Activated CD8-positive, alpha-beta memory T cell treated with anti-CD3 and anti-CD28 coated beads, Interleukin-2, amount 10 ng/mL, durations not matched to agents 7 days and 5 days (primary cell): Measurements from ENCODE around the gene HDAC9. TPM values are rescaled to one million over a fixed set of nuclear protein-coding genes. Genes with fewer than 3 reads are reported as not detected.
"Not testable (repeated sequence)": the region's sequence is repeated elsewhere in the genome, so short reads cannot be mapped to it uniquely, and the experiment has no call there.

Experiments
- ATAC-seq: fragments of 150-1000 bp; cut with Tn5 transposase; one replicate; pipeline ENCODE4 v1.10.0; 2021; ENCODE audit warnings: moderate library complexity
- CTCF ChIA-PET: fragments of 350-600 bp; sonication (Branson Sonifier 250); formaldehyde crosslinking; loops from one replicate; lab custom pipeline; 2021; ENCODE audit warnings: antibody characterized with exemption; lab: Charles Lee
- DNase-seq: peaks from one replicate; pipeline ENCODE4 v3.0.0-alpha.2; 2020
- H3K27ac Mint-ChIP-seq: one replicate; pipeline ENCODE4 v1.8.0; 2021; ENCODE audit warnings: mild to moderate bottlenecking, mixed read lengths
- H3K27me3 Mint-ChIP-seq: one replicate; pipeline ENCODE4 v1.8.0; 2021; ENCODE audit warnings: mixed read lengths
- H3K36me3 Mint-ChIP-seq: one replicate; pipeline ENCODE4 v1.8.0; 2021; ENCODE audit warnings: mild to moderate bottlenecking, mixed read lengths
- H3K4me1 Mint-ChIP-seq: one replicate; pipeline ENCODE4 v1.8.0; 2021; ENCODE audit warnings: mixed read lengths
- H3K4me3 Mint-ChIP-seq: one replicate; pipeline ENCODE4 v1.8.0; 2021; ENCODE audit warnings: mild to moderate bottlenecking, moderate library complexity, mixed read lengths
- H3K9me3 Mint-ChIP-seq: one replicate; pipeline ENCODE4 v1.8.0; 2022; ENCODE audit warnings: low read depth, mixed read lengths
- total RNA-seq, 2 experiments: library from RNA; stranded (reverse); gene quantifications; one replicate each; pipeline ENCODE4 v1.2.3, GENCODE V29; 2021

The HDAC9 gene
- total RNA-seq, 2 experiments from 2014 or later: 0.91 to 2.9 TPM

DNA sequence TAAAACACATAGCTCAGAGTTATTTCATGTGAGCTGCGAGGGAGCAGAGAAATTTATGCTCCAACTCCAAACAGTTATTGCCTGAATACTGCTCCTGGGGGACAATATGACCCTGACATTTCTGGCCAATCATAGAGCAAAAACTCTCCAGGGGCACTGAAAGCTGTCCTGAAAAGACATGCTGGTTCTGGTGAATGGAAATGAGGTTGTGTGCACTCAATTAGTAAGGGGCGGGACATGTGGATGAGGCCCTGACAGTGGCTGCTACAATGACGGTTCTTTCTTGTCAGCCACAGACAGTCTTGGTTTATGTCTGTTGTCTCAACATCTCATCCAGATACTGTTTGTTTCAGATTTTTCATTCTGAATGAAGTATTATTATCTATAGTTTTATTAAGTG, 470.1 kb downstream of the HDAC9 start:
- Mint-ChIP-seq H3K27me3 (no peaks in the 10 kb centered on the region), H3K4me3 (no peak overlapping the region), H3K27ac (no peak overlapping the region), H3K4me1 (no peaks in the 10 kb centered on the region), H3K9me3 (peaks cover 10% of the 10 kb centered on the region), H3K36me3 (no peaks in the 10 kb centered on the region)
- CTCF ChIA-PET: no interaction called here
- no peak for ATAC-seq
- no peak for DNase-seq

DNA sequence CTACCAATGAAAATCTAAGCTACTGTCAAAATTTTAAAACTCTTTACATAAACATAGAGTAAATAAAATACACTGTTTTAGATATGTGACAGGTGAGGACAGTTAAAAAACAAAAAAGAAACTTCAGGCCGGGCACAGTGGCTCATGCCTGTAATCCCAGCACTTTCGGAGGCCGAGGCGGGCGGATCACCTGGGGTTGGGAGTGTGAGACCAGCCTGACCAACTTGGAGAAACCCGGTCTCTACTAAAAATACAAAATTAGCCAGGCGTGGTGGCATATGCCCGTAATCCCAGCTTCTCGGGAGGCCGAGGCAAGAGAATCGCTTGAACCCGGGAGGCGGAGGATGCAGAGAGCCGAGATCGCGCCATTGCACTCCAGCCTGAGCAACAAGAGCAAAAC, 472.2 kb downstream of the HDAC9 start:
- H3K4me1 Mint-ChIP-seq, H3K9me3 Mint-ChIP-seq, H3K27me3 Mint-ChIP-seq, H3K27ac Mint-ChIP-seq, ATAC-seq, CTCF ChIA-PET, DNase-seq, H3K36me3 Mint-ChIP-seq, H3K4me3 Mint-ChIP-seq: not testable (repeated sequence)

DNA sequence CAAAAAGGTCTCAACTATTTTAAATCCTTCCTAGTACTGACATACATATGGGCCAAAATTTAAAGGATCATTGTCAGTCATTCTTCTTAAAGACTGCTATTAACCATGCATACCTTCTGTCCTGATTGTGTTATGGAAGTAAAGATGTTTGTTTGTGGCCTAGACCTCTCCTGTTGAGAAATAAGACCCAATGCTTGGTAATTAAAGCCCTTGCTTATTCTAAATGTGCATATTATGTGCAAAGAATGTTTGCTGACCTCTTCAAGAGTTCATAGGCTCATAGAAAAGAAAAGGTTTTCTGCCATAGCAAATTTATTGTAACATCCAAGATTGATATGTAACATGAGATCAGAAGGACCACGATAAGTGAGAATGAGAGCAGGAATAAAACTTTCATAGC, 476.3 kb downstream of the HDAC9 start:
- ATAC-seq: no peak
- Mint-ChIP-seq H3K4me1 (no peaks in the 10 kb centered on the region), H3K36me3 (no peaks in the 10 kb centered on the region), H3K9me3 (peaks cover 6% of the 10 kb centered on the region), H3K27me3 (no peaks in the 10 kb centered on the region), H3K27ac (no peak overlapping the region), H3K4me3 (no peak overlapping the region)
- CTCF ChIA-PET: no interaction called here
- DNase-seq: no peak

DNA sequence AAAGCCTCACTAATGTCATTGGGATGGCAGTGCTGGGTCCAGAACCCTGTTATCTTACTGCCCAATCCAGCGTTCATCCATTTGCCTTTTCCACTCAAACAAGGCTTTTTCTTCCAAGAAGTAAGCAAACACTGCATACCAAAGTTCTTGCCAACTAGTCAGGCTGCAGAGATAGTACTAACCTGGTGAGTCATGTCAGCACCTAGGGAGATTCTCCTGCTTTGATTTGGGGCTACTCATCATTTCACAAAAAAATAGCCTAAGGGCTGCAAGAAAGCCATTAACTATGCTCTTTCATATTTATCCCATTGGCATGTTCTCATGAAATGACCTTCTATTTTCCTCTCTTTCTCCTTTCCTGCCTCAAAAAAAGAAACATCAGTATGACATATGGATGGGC, 479.3 kb downstream of the HDAC9 start:
- Mint-ChIP-seq H3K27ac (no peak overlapping the region), H3K36me3 (no peaks in the 10 kb centered on the region), H3K4me1 (no peaks in the 10 kb centered on the region), H3K4me3 (no peak overlapping the region), H3K9me3 (peaks cover 2% of the 10 kb centered on the region), H3K27me3 (no peaks in the 10 kb centered on the region)
- CTCF ChIA-PET: no interaction called here
- ATAC-seq (no peak), DNase-seq (no peak)

DNA sequence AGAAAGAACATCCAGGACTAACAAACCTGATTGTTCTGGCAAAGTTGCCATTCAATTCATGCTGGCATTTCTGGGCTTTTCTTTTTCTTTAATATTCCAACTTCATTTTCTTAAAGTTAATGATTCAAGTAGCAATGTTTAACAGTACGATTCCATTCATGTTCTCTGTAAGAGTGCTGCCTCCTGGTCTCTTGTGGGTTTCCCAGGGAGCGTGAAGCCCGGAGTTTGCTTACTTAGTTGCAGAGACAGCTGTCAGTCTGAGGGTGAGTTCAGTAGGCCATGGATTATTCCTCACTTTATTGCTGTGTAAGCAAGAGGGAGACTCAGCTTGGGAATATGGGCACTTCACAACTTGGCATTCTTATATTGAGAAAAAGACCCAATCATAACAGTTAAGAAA, 479.7 kb downstream of the HDAC9 start:
- no peaks in the 10 kb centered on the region for H3K4me1 Mint-ChIP-seq
- DNase-seq (no peak), ATAC-seq (no peak)
- CTCF ChIA-PET: no interaction called here
- no peaks in the 10 kb centered on the region for H3K36me3 Mint-ChIP-seq
- no peak overlapping the region for H3K27ac Mint-ChIP-seq
- no peaks in the 10 kb centered on the region for H3K27me3 Mint-ChIP-seq
- H3K9me3 Mint-ChIP-seq: peaks cover 2% of the 10 kb centered on the region
- no peak overlapping the region for H3K4me3 Mint-ChIP-seq

DNA sequence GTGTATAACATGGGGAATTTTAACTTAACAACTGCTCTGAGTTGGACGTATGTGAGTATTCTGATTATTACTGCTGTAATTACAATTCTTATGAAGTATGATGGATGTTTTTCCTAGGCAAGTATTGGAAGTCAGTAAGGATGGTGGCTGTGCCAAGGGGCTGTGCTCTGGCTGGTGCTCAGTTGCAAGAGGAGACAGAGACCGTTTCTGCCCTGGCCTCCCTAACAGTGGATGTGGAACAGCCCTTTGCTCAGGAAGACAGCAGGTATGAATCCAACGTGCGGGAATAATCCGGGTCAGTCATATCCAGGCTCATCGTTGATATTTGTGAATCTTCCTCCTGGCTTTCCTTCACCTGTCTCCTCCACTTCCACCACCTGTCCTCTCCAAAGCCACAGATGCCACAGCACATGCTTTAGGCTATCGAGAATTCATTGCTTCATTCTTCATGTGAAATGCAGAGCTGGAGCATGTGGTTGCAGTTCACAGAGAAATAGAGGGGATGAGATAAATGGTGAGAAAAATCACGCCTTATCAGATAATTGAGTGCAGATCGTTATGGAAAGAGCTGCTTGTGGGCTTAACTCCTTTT, 480.2 kb downstream of the HDAC9 start:
- H3K27me3 Mint-ChIP-seq: no peaks in the 10 kb centered on the region
- no peaks in the 10 kb centered on the region for H3K4me1 Mint-ChIP-seq
- peaks cover 2% of the 10 kb centered on the region for H3K9me3 Mint-ChIP-seq
- H3K27ac Mint-ChIP-seq: no peak overlapping the region
- ATAC-seq (no peak), DNase-seq (no peak)
- H3K4me3 Mint-ChIP-seq: no peak overlapping the region
- no peaks in the 10 kb centered on the region for H3K36me3 Mint-ChIP-seq
- CTCF ChIA-PET: no interaction called here

DNA sequence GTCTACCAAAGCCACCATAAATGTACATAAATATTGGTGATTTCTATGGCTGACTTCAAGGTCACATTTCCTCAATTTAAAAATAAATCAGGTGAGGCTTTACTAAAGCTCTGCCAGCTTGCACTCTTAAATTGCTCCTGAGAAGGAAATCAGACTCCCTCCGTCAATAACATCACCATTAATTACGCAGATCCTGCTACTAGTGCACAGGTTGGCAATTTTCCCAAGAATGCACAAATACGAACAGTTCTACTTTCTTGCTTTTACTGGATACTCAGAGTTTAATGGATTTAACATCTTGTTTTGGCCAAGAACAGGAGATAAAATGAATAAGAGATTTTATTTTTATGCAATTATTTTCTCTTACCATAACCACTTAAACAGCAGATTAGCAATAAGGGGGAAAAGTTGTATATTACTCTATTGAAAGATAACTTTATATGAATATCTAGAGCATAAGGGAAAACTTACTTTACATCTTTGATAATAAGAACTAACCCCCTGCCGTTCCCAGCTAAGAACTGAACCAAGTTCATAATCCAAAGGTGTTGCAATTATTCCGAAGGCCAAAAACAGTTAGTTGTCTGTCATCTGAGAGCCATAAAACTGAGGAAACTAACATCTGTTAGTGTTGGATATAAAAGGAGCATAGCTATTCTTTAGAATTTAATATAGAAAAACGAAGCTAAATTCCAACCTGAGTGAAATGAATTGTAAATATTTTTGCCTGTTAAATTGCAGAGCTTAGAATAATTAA, 481.3 kb downstream of the HDAC9 start:
- no peaks in the 10 kb centered on the region for H3K36me3 Mint-ChIP-seq
- no peak overlapping the region for H3K27ac Mint-ChIP-seq
- DNase-seq (no peak), ATAC-seq (no peak)
- H3K9me3 Mint-ChIP-seq: peaks cover 2% of the 10 kb centered on the region
- CTCF ChIA-PET: no interaction called here
- no peak overlapping the region for H3K4me3 Mint-ChIP-seq
- H3K4me1 Mint-ChIP-seq: no peaks in the 10 kb centered on the region
- H3K27me3 Mint-ChIP-seq: no peaks in the 10 kb centered on the region

DNA sequence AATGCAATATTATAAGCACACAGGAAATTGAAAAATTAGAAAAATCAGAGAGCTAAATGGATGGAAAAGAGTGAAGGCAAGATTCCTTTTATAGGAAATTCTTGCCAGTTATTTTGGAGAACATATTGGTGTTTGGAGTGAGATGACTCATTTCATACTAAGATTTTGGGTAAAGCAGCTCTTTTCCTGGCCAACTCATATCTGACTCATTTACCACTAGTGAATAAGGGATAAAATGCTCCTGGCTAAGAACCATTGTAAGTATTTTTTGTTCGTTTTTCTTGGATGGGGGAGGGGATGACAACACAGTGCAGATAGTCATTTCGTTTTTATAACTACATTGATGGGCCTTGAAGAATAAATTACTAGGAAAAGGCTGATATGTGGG, 482.6 kb downstream of the HDAC9 start:
- no peak overlapping the region for H3K27ac Mint-ChIP-seq
- DNase-seq (no peak), ATAC-seq (no peak)
- H3K27me3 Mint-ChIP-seq: no peaks in the 10 kb centered on the region
- H3K4me1 Mint-ChIP-seq: no peaks in the 10 kb centered on the region
- H3K36me3 Mint-ChIP-seq: no peaks in the 10 kb centered on the region
- H3K9me3 Mint-ChIP-seq: peaks cover 10% of the 10 kb centered on the region
- no peak overlapping the region for H3K4me3 Mint-ChIP-seq
- CTCF ChIA-PET: no interaction called here

DNA sequence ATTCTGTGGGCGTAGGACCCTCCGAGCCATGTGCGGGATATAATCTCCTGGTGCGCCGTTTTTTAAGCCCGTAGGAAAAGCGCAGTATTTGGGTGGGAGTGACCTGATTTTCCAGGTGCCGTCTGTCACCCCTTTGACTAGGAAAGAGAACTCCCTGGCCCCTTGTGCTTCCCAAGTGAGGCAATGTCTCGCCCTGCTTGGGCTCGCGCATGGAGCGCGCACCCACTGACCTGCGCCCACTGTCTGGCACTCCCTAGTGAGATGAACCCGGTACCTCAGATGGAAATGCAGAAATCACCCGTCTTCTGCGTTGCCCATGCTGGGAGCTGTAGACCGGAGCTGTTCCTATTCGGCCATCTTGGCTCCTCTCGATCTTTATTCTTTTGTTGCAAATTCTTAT, 495.2 kb downstream of the HDAC9 start:
- CTCF ChIA-PET, ATAC-seq, H3K27me3 Mint-ChIP-seq, H3K9me3 Mint-ChIP-seq, H3K27ac Mint-ChIP-seq, DNase-seq, H3K36me3 Mint-ChIP-seq, H3K4me3 Mint-ChIP-seq, H3K4me1 Mint-ChIP-seq: not testable (repeated sequence)

DNA sequence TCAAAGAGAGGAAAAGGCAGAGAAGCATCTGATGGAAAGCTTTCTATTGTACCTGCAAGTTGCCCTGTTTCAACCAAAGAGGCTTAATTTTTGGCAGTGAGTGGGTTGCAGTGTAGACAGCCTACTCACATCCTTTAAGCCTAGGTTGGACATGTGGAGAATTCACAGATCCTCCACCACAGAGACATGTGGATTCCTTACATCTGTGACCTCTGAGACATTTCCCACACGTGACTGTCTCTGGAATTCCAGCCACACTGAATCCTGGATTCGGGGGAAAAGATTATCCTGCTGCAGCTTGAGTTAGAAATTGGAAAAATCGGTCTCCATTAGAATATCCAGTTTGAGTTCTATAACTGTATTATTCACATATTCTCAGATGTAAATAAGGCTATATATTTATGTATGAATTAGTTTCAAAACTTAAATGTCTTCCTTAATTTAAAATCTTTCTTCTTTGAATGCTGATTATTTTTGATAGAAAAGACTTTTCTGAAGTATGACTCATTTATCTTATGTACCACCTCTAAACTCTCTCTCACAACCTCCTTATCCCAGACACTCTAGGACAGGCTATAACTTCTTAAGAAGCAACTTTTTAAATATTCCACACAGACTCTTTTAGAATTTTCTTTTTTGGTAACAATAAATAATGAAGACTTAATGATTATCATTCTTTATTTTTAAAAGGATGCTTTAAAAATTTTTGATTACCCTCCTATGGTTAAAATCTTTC, 498.6 kb downstream of the HDAC9 start:
- Mint-ChIP-seq H3K27ac (no peak overlapping the region), H3K9me3 (peaks cover 3% of the 10 kb centered on the region), H3K27me3 (no peaks in the 10 kb centered on the region), H3K4me3 (no peak overlapping the region), H3K36me3 (no peaks in the 10 kb centered on the region), H3K4me1 (no peaks in the 10 kb centered on the region)
- CTCF ChIA-PET: no interaction called here
- DNase-seq (no peak), ATAC-seq (no peak)

DNA sequence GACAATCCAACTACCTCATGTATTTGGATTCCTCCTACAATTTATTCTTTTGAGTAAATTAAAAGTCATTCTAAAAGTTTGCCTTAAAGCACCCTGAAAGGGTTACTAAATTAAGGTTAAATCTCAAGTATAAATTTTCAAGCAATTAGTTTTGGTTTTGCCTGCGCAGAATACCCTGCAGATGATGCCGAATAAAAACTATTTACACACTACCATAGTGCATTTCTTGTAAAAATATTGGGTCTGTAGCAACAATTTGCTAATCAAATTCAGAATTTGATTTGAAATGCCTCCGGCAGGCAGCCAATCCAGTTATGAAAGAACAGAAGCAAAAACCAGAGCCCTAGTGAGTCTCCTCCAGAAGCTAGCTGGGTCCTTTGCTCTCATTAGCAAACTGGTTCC, 499.7 kb downstream of the HDAC9 start:
- CTCF ChIA-PET: no interaction called here
- H3K9me3 Mint-ChIP-seq: peaks cover 3% of the 10 kb centered on the region
- H3K36me3 Mint-ChIP-seq: no peaks in the 10 kb centered on the region
- no peak overlapping the region for H3K27ac Mint-ChIP-seq
- H3K27me3 Mint-ChIP-seq: no peaks in the 10 kb centered on the region
- DNase-seq (no peak), ATAC-seq (no peak)
- H3K4me1 Mint-ChIP-seq: no peaks in the 10 kb centered on the region
- H3K4me3 Mint-ChIP-seq: no peak overlapping the region

DNA sequence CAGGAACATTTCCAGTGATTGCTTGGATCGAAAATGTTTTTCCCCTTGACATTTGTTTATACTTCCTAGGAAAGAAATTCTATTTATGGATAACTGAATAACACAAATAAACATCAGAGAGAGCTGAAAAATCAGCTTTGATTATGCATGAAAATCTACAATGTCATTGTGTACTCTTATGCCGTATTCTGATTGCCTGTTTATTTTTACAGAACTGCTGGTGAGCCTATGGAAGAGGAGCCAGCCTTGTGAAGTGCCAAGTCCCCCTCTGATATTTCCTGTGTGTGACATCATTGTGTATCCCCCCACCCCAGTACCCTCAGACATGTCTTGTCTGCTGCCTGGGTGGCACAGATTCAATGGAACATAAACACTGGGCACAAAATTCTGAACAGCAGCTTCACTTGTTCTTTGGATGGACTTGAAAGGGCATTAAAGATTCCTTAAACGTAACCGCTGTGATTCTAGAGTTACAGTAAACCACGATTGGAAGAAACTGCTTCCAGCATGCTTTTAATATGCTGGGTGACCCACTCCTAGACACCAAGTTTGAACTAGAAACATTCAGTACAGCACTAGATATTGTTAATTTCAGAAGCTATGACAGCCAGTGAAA, 500.4 kb downstream of the HDAC9 start:
- no peak for ATAC-seq
- Mint-ChIP-seq H3K36me3 (no peaks in the 10 kb centered on the region), H3K9me3 (peaks cover 4% of the 10 kb centered on the region), H3K27ac (no peak overlapping the region), H3K4me1 (no peaks in the 10 kb centered on the region), H3K4me3 (no peak overlapping the region), H3K27me3 (no peaks in the 10 kb centered on the region)
- DNase-seq: no peak
- CTCF ChIA-PET: no interaction called here

DNA sequence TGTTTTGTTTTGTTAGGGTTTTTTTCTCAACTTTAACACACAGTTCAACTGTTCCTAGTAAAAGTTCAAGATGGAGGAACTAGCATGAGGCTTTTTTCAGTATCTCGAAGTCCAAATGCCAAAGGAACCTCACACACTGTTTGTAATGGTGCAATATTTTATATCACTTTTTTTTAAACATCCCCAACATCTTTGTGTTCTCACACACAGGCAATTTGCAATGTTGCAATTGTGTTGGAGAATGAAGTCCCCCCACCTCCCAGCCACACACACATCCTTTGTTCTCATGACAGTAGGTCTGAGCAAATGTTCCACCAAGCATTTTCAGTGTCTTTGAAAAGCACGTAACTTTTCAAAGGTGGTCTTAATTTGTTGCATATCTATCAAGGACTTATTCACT, 501.0 kb downstream of the HDAC9 start:
- no peak for DNase-seq
- H3K27ac Mint-ChIP-seq: no peak overlapping the region
- no peaks in the 10 kb centered on the region for H3K36me3 Mint-ChIP-seq
- CTCF ChIA-PET: no interaction called here
- no peaks in the 10 kb centered on the region for H3K27me3 Mint-ChIP-seq
- H3K4me3 Mint-ChIP-seq: no peak overlapping the region
- no peak for ATAC-seq
- peaks cover 2% of the 10 kb centered on the region for H3K9me3 Mint-ChIP-seq
- no peaks in the 10 kb centered on the region for H3K4me1 Mint-ChIP-seq
